CD14-positive monocyte (primary cell): Measurements from ENCODE around the gene HLA-DOA. TPM values are rescaled to one million over a fixed set of nuclear protein-coding genes. Genes with fewer than 3 reads are reported as not detected.

ENCODE experiments used
- DNase-seq, 3 donors: peaks; one replicate each; pipeline ENCODE4 v3.0.0-alpha.2; 2011 to 2022
- H2AFZ ChIP-seq: 2 replicates; pipeline ENCODE4 v1.6.0; 2012; ENCODE audit warnings: mild to moderate bottlenecking, low read depth, low read length, inconsistent platforms; ENCODE audit not compliant: insufficient read depth, poor library complexity, severe bottlenecking
- H3K27ac ChIP-seq, 2 donors: 1 replicate in 1 of 2; 2 replicates in 1 of 2; pipeline ENCODE4 v1.5.1; 2012 to 2013; ENCODE audit warnings: low read length in 2 of 2, control low read depth in 1 of 2, inconsistent platforms in 1 of 2, low read depth in 1 of 2, mild to moderate bottlenecking in 1 of 2
- H3K27me3 ChIP-seq, 2 donors: one replicate each; pipeline versions ENCODE4 v1.6.0 to v1.6.1; 2011 to 2013; ENCODE audit warnings: low read length in 2 of 2; ENCODE audit not compliant: control insufficient read depth in 2 of 2, insufficient read depth in 2 of 2
- H3K36me3 ChIP-seq, 2 donors: replicated peaks in 1 of 2; 1 replicate in 1 of 2; 2 replicates in 1 of 2; pipeline versions ENCODE4 v1.5.1 to v1.6.1; 2012 to 2013; ENCODE audit warnings: low read length in 2 of 2, control low read depth in 1 of 2, inconsistent platforms in 1 of 2, mild to moderate bottlenecking in 1 of 2; ENCODE audit not compliant: insufficient read depth in 2 of 2, control insufficient read depth in 1 of 2
- H3K4me1 ChIP-seq, 2 donors: 1 replicate in 1 of 2; 2 replicates in 1 of 2; pipeline versions ENCODE4 v1.5.1 to v1.6.1; 2012 to 2013; ENCODE audit warnings: low read length in 2 of 2, control low read depth in 1 of 2, inconsistent platforms in 1 of 2, mild to moderate bottlenecking in 1 of 2, moderate library complexity in 1 of 2; ENCODE audit not compliant: insufficient read depth in 2 of 2, control insufficient read depth in 1 of 2
- H3K4me2 ChIP-seq: replicated peaks from 2 replicates; pipeline ENCODE3; 2012; ENCODE audit warnings: low read length, moderate library complexity, mild to moderate bottlenecking; ENCODE audit not compliant: poor library complexity, severe bottlenecking; ENCODE audit errors: extremely low read depth
- H3K4me3 ChIP-seq, 3 experiments: fragments of 200-600 bp in 1 of 3; sonication (generic) in 1 of 3; replicated peaks in 1 of 3; 1 replicate in 2 of 3; 2 replicates in 1 of 3; pipeline ENCODE4 v1.5.1; 2011 to 2013; ENCODE audit warnings: low read length in 3 of 3, mild to moderate bottlenecking in 3 of 3, control low read depth in 2 of 3, low read depth in 2 of 3, inconsistent platforms in 1 of 3, moderate library complexity in 1 of 3
- H3K79me2 ChIP-seq: 2 replicates; pipeline ENCODE4 v1.6.0; 2012; ENCODE audit warnings: mild to moderate bottlenecking, control low read depth, inconsistent platforms, low read length, moderate library complexity; ENCODE audit not compliant: insufficient read depth
- H3K9ac ChIP-seq: 2 replicates; pipeline ENCODE4 v1.6.0; 2017; ENCODE audit warnings: low read length, mild to moderate bottlenecking; ENCODE audit not compliant: insufficient read depth, poor library complexity, severe bottlenecking
- H3K9me3 ChIP-seq, 2 donors: replicated peaks in 1 of 2; 1 replicate in 1 of 2; 2 replicates in 1 of 2; pipeline versions ENCODE4 v1.5.1 to v1.6.1; 2012 to 2013; ENCODE audit warnings: low read length in 2 of 2, control low read depth in 1 of 2; ENCODE audit not compliant: control insufficient read depth in 1 of 2, insufficient read depth in 1 of 2
- H4K20me1 ChIP-seq: 2 replicates; pipeline ENCODE4 v1.6.0; 2012; ENCODE audit warnings: mild to moderate bottlenecking, low read length, control low read depth, moderate library complexity; ENCODE audit not compliant: insufficient read depth
- H3K27ac Mint-ChIP-seq, 7 donors: one replicate each; pipeline ENCODE4 v1.8.0; 2020; ENCODE audit warnings: mild to moderate bottlenecking in 7 of 7, mixed read lengths in 7 of 7, moderate library complexity in 6 of 7, inconsistent platforms in 2 of 7
- H3K27me3 Mint-ChIP-seq, 3 donors: one replicate each; pipeline ENCODE4 v1.8.0; 2021 to 2022; ENCODE audit warnings: low read depth in 3 of 3, mild to moderate bottlenecking in 3 of 3, mixed read lengths in 3 of 3, moderate library complexity in 3 of 3, inconsistent platforms in 1 of 3
- H3K36me3 Mint-ChIP-seq, 2 donors: one replicate each; pipeline ENCODE4 v1.8.0; 2020; ENCODE audit warnings: mixed read lengths in 2 of 2, inconsistent platforms in 1 of 2, mild to moderate bottlenecking in 1 of 2
- H3K4me1 Mint-ChIP-seq: one replicate; pipeline ENCODE4 v1.8.0; 2020; ENCODE audit warnings: mild to moderate bottlenecking, mixed read lengths
- H3K4me3 Mint-ChIP-seq, 2 donors: one replicate each; pipeline ENCODE4 v1.8.0; 2020; ENCODE audit warnings: mild to moderate bottlenecking in 2 of 2, mixed read lengths in 2 of 2, moderate library complexity in 1 of 2
- H3K9me3 Mint-ChIP-seq, 7 donors: one replicate each; pipeline ENCODE4 v1.8.0; 2020 to 2022; ENCODE audit warnings: mixed read lengths in 7 of 7, mild to moderate bottlenecking in 6 of 7, moderate library complexity in 6 of 7, inconsistent platforms in 2 of 7
- WGBS: methylation state at CpG from one replicate; pipeline ENCODE4 v1.1.5; 2013; ENCODE audit warnings: missing lambda C conversion rate; ENCODE audit not compliant: insufficient coverage; 5-methylcytosine and 5-hydroxymethylcytosine counted together
- intact Hi-C, 2 donors: fragments of 100-400 bp; cut with micrococcal nuclease; formaldehyde crosslinking; loops; one replicate each; pipeline versions ENCODE4 v1.15.0 to v1.15.1; 2023
- polyA plus RNA-seq, 3 donors: library from polyadenylated mRNA; depleted of rRNA in 1 of 3; unstranded in 2 of 3; stranded (reverse) in 1 of 3; fragments of 300-500 nt in 2 of 3; fragments of >200 nt in 1 of 3; fragmentation: Illumina TruSeq in 2 of 3; gene quantifications; 1 replicate in 2 of 3; 2 replicates in 1 of 3; pipeline ENCODE4 v1.2.3, GENCODE V29; 2012 to 2021
- TF ChIP-seq, protein P1 (sequence below): fragments of 200-600 bp; IDR thresholded peaks from one replicate; pipeline ENCODE4 v1.8.0; 2022; ENCODE audit warnings: antibody characterized with exemption, mild to moderate bottlenecking

Gene HLA-DOA
- polyA plus RNA-seq, 3 donors, result 2.8 to 15.4 (median 9.1) TPM

DNA sequence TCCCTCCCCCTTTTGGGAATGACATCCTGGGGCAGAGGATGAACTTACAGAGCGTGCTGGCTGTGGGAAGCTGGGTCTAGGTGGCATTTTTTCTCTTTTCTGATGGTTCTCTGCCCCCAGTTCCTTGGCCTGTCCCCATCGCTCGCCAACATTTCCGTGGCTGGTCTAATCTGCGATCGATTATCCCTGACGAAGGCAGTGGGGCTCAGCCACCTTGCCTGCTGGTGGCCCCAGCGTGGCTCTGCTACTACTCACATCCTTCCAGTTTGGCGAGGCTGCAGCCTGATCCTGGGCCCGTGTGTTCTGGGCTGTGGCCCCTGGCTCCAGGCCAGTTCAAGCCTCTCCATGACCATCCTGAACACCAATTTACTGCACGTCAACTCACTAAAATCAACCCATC is 6.4 kb upstream of the HLA-DOA start:
- Histone ChIP-seq H4K20me1 (no peaks in the 10 kb centered on the region), H3K9me3 (no peaks in the 10 kb centered on the region), H3K79me2 (no peaks in the 10 kb centered on the region), H3K4me1 (peaks cover 43 to 46% of the 10 kb centered on the region in 2 donors), H3K4me2 (no peak overlapping the region), H3K4me3 (no peak overlapping the region), H3K27ac (no peak overlapping the region), H3K9ac (no peak overlapping the region), H2AFZ (no peak overlapping the region), H3K27me3 (no peaks in the 10 kb centered on the region), H3K36me3 (no peaks in the 10 kb centered on the region)
- Mint-ChIP-seq H3K9me3 (no peaks in the 10 kb centered on the region), H3K4me1 (peaks cover 49% of the 10 kb centered on the region), H3K36me3 (no peaks in the 10 kb centered on the region), H3K4me3 (no peak overlapping the region), H3K27ac (peak overlapping the region in 4 of 7 donors; percentile 3 to 78 (median 54)), H3K27me3 (no peaks in the 10 kb centered on the region)
- intact Hi-C loops, result loop anchor here (2.0 to 5.0 kb wide), 2 partner anchors 67 to 232 kb away; no protein-coding TSS in a partner anchor
- DNase-seq, result no peak
- WGBS, result 89% methylated on average over 7 of the region's 11 CpGs
- TF ChIP-seq, protein P1, sequence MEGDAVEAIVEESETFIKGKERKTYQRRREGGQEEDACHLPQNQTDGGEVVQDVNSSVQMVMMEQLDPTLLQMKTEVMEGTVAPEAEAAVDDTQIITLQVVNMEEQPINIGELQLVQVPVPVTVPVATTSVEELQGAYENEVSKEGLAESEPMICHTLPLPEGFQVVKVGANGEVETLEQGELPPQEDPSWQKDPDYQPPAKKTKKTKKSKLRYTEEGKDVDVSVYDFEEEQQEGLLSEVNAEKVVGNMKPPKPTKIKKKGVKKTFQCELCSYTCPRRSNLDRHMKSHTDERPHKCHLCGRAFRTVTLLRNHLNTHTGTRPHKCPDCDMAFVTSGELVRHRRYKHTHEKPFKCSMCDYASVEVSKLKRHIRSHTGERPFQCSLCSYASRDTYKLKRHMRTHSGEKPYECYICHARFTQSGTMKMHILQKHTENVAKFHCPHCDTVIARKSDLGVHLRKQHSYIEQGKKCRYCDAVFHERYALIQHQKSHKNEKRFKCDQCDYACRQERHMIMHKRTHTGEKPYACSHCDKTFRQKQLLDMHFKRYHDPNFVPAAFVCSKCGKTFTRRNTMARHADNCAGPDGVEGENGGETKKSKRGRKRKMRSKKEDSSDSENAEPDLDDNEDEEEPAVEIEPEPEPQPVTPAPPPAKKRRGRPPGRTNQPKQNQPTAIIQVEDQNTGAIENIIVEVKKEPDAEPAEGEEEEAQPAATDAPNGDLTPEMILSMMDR, result no peak

DNA sequence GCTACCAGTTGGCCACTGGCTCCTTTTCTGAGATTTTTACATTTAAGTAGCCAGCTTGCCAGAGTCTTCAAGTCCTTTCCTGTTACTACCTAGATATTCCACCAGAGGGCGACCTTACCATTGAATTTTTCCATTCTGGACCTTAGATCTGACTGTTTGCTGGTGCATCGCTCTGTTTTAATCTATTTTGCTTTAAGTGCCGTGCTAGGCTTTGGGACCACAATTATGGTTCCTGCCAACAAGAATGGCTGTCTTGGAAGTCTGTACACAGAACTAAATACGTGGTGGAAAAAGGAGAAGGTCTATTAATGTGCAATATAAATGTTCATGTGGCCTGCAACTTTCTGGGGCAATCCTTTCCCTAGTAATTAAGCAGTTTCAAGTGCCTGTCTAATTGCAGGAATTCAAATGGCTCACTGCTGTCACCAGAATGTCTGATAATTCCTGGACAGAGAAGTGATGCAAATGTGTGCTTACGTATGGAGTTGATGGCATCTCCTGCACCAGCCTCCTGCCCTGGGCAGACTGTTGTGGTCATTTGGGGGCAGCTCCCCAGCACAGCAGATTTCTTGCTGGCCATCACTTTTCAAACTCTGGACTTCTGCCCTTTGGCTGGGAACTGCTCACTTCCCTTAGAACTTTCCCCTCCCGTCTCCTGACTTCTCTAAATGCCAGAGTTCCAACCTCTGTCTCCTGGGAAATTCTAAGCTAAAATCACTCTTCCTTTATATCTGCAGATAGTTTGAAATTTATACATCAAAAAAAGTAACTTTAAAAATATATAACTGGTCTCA is 5.6 kb upstream of the HLA-DOA start:
- H3K4me1 ChIP-seq, result peaks cover 36 to 42% of the 10 kb centered on the region in 2 donors
- no peaks in the 10 kb centered on the region for H3K27me3 ChIP-seq
- Mint-ChIP-seq H3K27ac (peak overlapping the region in 2 of 7 donors; percentile 33 to 35), H3K27me3 (no peaks in the 10 kb centered on the region), H3K36me3 (no peaks in the 10 kb centered on the region), H3K4me1 (peaks cover 41% of the 10 kb centered on the region), H3K4me3 (peak overlapping the region in 1 of 2 donors; percentile 61), H3K9me3 (no peaks in the 10 kb centered on the region)
- H3K9me3 ChIP-seq, result no peaks in the 10 kb centered on the region
- no peak overlapping the region for H3K27ac ChIP-seq
- H3K9ac ChIP-seq, result no peak overlapping the region
- 23% methylated on average over 4 of the region's 6 CpGs for WGBS
- H3K4me3 ChIP-seq, result no peak overlapping the region
- no peak overlapping the region for H2AFZ ChIP-seq
- no peaks in the 10 kb centered on the region for H4K20me1 ChIP-seq
- intact Hi-C loops, result loop anchor here (1.0 to 5.0 kb wide), 3 partner anchors 67 to 232 kb away; no protein-coding TSS in a partner anchor
- peak overlapping the region; percentile 24 for H3K4me2 ChIP-seq
- H3K36me3 ChIP-seq, result no peaks in the 10 kb centered on the region
- H3K79me2 ChIP-seq, result no peaks in the 10 kb centered on the region
- peak; percentile 79 to 82 (median 82) for DNase-seq
- TF ChIP-seq, protein P1, result peak; percentile 85
